Liver (tissue), 9 donors: Measurements from ENCODE around the gene CDK10. TPM values are rescaled to one million over a fixed set of nuclear protein-coding genes. Genes with fewer than 3 reads are reported as not detected.

Experiments used
- DNase-seq: peaks from one replicate; pipeline ENCODE4 v3.0.0-alpha.2; 2017; ENCODE audit warnings: low spot score
- H3K27ac ChIP-seq, 2 donors: one replicate each; pipeline ENCODE4 v1.7.0; 2013; ENCODE audit warnings: inconsistent platforms in 2 of 2, low read length in 2 of 2, control low read depth in 1 of 2, low read depth in 1 of 2, mild to moderate bottlenecking in 1 of 2
- H3K27me3 ChIP-seq, 4 donors: one replicate each; pipeline versions ENCODE4 v1.6.1 to v1.7.0; 2013; ENCODE audit warnings: low read length in 3 of 4, inconsistent platforms in 1 of 4, mild to moderate bottlenecking in 1 of 4, moderate library complexity in 1 of 4; ENCODE audit not compliant: control insufficient read depth in 4 of 4, insufficient read depth in 4 of 4
- H3K36me3 ChIP-seq, 4 donors: one replicate each; pipeline versions ENCODE4 v1.6.1 to v1.7.0; 2013; ENCODE audit warnings: low read length in 3 of 4, mild to moderate bottlenecking in 3 of 4, low read depth in 1 of 4, moderate library complexity in 1 of 4; ENCODE audit not compliant: control insufficient read depth in 4 of 4, insufficient read depth in 3 of 4
- H3K4me1 ChIP-seq, 4 donors: one replicate each; pipeline versions ENCODE4 v1.6.1 to v1.7.0; 2013; ENCODE audit warnings: low read length in 3 of 4, mild to moderate bottlenecking in 3 of 4, moderate library complexity in 1 of 4; ENCODE audit not compliant: control insufficient read depth in 4 of 4, insufficient read depth in 4 of 4
- H3K4me3 ChIP-seq, 3 donors: one replicate each; pipeline versions ENCODE4 v1.6.1 to v1.7.0; 2013; ENCODE audit warnings: low read length in 3 of 3, control low read depth in 1 of 3, low read depth in 1 of 3, mild to moderate bottlenecking in 1 of 3
- H3K9ac ChIP-seq, 2 donors: one replicate each; pipeline ENCODE4 v1.7.0; 2013; ENCODE audit warnings: low read length in 2 of 2, mild to moderate bottlenecking in 2 of 2, moderate library complexity in 2 of 2, control low read depth in 1 of 2, low read depth in 1 of 2
- H3K9me3 ChIP-seq, 4 donors: one replicate each; pipeline versions ENCODE4 v1.6.1 to v1.7.0; 2013; ENCODE audit warnings: low read length in 3 of 4; ENCODE audit not compliant: control insufficient read depth in 4 of 4
- EGR1 ChIP-seq, 2 donors: IDR thresholded peaks; 2 replicates each; pipeline ENCODE4 v1.6.1; 2016 to 2018; ENCODE audit warnings: antibody characterized with exemption in 2 of 2, low read depth in 2 of 2
- FOXA2 ChIP-seq: IDR thresholded peaks from 2 replicates; pipeline ENCODE4 v1.6.1; 2016; ENCODE audit warnings: antibody characterized with exemption
- GABPA ChIP-seq, 2 donors: IDR thresholded peaks in 1 of 2; conservative IDR thresholded peaks in 1 of 2; 2 replicates each; pipeline ENCODE4 v1.6.1; 2016; ENCODE audit warnings: antibody characterized with exemption in 2 of 2, mild to moderate bottlenecking in 1 of 2, moderate library complexity in 1 of 2
- HNF4A ChIP-seq, 2 donors: conservative IDR thresholded peaks; 2 replicates each; pipeline ENCODE4 v1.6.1; 2016; ENCODE audit warnings: antibody characterized with exemption in 2 of 2, mild to moderate bottlenecking in 2 of 2
- HNF4G ChIP-seq: IDR thresholded peaks from 2 replicates; pipeline ENCODE4 v1.6.1; 2016; ENCODE audit warnings: antibody characterized with exemption
- JUND ChIP-seq, 2 donors: IDR thresholded peaks; 2 replicates each; pipeline ENCODE4 v1.6.1; 2016; ENCODE audit warnings: antibody characterized with exemption in 2 of 2
- TAF1 ChIP-seq: conservative IDR thresholded peaks from 2 replicates; pipeline ENCODE4 v1.6.1; 2016; ENCODE audit warnings: antibody characterized with exemption, mild to moderate bottlenecking
- YY1 ChIP-seq: IDR thresholded peaks from 2 replicates; pipeline ENCODE4 v1.6.1; 2016; ENCODE audit warnings: antibody characterized with exemption, mild to moderate bottlenecking
- WGBS: extraction: QIAGEN DNeasy Blood & Tissue Kit; methylation state at CpG from one replicate; pipeline ENCODE4 v1.1.7; 2013; 5-methylcytosine and 5-hydroxymethylcytosine counted together
- polyA plus RNA-seq, 2 donors: library from polyadenylated mRNA; stranded (reverse) in 1 of 2; unstranded in 1 of 2; fragments of 200-250 nt in 1 of 2; fragments of >200 nt in 1 of 2; fragmentation: Nextera tagmentation in 1 of 2; extraction: Ambion mirVana in 1 of 2; gene quantifications; one replicate each; pipeline versions ENCODE4 v1.2.1 to v1.2.3, GENCODE V29; 2013 to 2015
- total RNA-seq, 2 donors: library from RNA; depleted of rRNA; stranded (reverse); fragments of >200 nt; gene quantifications; one replicate each; pipeline ENCODE4 v1.2.3, GENCODE V29; 2014
- TF ChIP-seq, protein P1 (sequence below): fragments of 150-350 bp; IDR thresholded peaks from 2 replicates; pipeline ENCODE4 v1.5.1; 2017; ENCODE audit warnings: improper control_type of control experiment, low read depth, low read length; ENCODE audit not compliant: missing input control
- TF ChIP-seq, protein P2 (sequence below): IDR thresholded peaks from 2 replicates; pipeline ENCODE4 v1.6.1; 2016; ENCODE audit warnings: antibody characterized with exemption
- donor health status: healthy.
- donor health status: healthy.
- donor health status: healthy.
- donor health status: healthy.
- donor health status: healthy.

The CDK10 gene
- total and polyA plus RNA-seq, 4 donors: 25.1 to 81.2 (median 56.0) TPM

DNA sequence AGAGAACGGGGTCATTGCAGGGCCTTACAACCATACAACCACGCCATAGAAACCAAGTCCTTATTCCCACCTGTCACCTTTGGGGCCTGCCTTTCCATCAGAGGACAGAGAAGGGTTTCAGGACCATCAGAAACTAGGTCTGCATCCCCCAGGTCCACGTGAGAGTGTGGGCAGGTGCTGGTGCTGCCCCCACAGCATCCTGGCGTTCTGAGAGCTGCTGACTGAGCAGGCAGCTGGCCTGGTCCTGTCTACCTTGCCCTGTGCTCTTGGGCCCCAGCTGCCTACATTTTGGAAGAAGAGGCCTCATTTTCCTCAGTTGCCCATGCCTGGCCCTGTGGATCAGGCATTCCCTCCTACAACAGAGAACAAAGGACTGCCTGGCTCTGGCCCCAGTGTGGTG lies 56.5 kb downstream of the CDK10 start:
- peaks cover 0 to 2% (median 0%) of the 10 kb centered on the region in 4 donors for H3K4me1 ChIP-seq
- H3K4me3 ChIP-seq: no peak overlapping the region
- TF ChIP-seq HNF4G (no peak), EGR1 (IDR thresholded peaks at IDR 0.05; ENCODE audit: low read depth in 2 of 2) (no peak), JUND (IDR thresholded peaks at IDR 0.05) (no peak), YY1 (no peak), TAF1 (no peak)
- TF ChIP-seq, protein P1, sequence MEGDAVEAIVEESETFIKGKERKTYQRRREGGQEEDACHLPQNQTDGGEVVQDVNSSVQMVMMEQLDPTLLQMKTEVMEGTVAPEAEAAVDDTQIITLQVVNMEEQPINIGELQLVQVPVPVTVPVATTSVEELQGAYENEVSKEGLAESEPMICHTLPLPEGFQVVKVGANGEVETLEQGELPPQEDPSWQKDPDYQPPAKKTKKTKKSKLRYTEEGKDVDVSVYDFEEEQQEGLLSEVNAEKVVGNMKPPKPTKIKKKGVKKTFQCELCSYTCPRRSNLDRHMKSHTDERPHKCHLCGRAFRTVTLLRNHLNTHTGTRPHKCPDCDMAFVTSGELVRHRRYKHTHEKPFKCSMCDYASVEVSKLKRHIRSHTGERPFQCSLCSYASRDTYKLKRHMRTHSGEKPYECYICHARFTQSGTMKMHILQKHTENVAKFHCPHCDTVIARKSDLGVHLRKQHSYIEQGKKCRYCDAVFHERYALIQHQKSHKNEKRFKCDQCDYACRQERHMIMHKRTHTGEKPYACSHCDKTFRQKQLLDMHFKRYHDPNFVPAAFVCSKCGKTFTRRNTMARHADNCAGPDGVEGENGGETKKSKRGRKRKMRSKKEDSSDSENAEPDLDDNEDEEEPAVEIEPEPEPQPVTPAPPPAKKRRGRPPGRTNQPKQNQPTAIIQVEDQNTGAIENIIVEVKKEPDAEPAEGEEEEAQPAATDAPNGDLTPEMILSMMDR: no peak
- H3K36me3 ChIP-seq: peaks cover 17 to 53% (median 31%) of the 10 kb centered on the region in 4 donors
- H3K9me3 ChIP-seq: no peaks in the 10 kb centered on the region
- H3K27ac ChIP-seq: no peak overlapping the region
- no peak for DNase-seq
- H3K9ac ChIP-seq: no peak overlapping the region
- WGBS: 92% methylated on average over 4 of the region's 4 CpGs
- no peaks in the 10 kb centered on the region for H3K27me3 ChIP-seq

DNA sequence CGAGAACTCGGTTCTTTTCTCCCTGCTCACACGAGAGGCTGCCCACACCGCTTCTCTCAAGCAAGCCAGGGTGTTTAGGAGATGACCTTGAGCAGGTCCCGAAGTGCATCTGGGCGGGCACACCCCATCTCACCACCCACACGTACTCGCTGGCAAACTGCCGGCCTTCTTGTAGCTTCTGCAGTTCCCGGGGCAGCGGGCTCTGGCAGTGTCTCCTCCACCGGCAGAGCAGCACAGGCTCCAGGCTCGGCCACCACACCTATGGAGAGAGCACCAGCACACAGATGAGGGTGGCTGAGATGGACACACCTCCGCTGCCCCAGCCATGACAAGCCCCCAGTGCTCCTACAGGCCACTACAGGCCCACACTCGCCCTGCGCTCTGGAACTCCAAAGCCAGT lies 58.3 kb downstream of the CDK10 start:
- no peak overlapping the region for H3K27ac ChIP-seq
- H3K4me3 ChIP-seq: no peak overlapping the region
- H3K9me3 ChIP-seq: no peaks in the 10 kb centered on the region
- no peaks in the 10 kb centered on the region for H3K27me3 ChIP-seq
- no peak overlapping the region for H3K9ac ChIP-seq
- TF ChIP-seq GABPA (IDR thresholded peaks at IDR 0.05 in 1 of 2, conservative IDR thresholded peaks at IDR 0.05 in 1 of 2): no peak
- TF ChIP-seq, protein P1: no peak
- TF ChIP-seq FOXA2: no peak
- TF ChIP-seq HNF4A (conservative IDR thresholded peaks at IDR 0.05): no peak
- TF ChIP-seq YY1: no peak
- no peak for TF ChIP-seq JUND (IDR thresholded peaks at IDR 0.05)
- TF ChIP-seq, protein P2, sequence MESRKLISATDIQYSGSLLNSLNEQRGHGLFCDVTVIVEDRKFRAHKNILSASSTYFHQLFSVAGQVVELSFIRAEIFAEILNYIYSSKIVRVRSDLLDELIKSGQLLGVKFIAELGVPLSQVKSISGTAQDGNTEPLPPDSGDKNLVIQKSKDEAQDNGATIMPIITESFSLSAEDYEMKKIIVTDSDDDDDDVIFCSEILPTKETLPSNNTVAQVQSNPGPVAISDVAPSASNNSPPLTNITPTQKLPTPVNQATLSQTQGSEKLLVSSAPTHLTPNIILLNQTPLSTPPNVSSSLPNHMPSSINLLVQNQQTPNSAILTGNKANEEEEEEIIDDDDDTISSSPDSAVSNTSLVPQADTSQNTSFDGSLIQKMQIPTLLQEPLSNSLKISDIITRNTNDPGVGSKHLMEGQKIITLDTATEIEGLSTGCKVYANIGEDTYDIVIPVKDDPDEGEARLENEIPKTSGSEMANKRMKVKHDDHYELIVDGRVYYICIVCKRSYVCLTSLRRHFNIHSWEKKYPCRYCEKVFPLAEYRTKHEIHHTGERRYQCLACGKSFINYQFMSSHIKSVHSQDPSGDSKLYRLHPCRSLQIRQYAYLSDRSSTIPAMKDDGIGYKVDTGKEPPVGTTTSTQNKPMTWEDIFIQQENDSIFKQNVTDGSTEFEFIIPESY: no peak
- no peak for DNase-seq
- H3K36me3 ChIP-seq: peaks cover 4 to 46% (median 18%) of the 10 kb centered on the region in 4 donors
- WGBS: 96% methylated on average over 16 of the region's 16 CpGs
- H3K4me1 ChIP-seq: no peaks in the 10 kb centered on the region

Other genes starting within 250 kb of the CDK10 start
- gene ANKRD11, start 196.1 kb upstream of the CDK10 start, total RNA-seq: 10 to 100 TPM; 33.0 to 55.1 TPM
- gene ANKRD11, start 196.1 kb upstream of the CDK10 start, polyA plus RNA-seq: 10 to 100 TPM; 16.3 to 22.9 TPM
- 100 to 1,000 TPM in 1 of 2 donors, 10 to 100 TPM in 1; 43.7 to 102 TPM for gene SPG7, start 178.3 kb upstream of the CDK10 start, total RNA-seq
- gene SPG7, start 178.3 kb upstream of the CDK10 start, polyA plus RNA-seq: 10 to 100 TPM; 34.5 to 55.3 TPM
- gene RPL13, start 126.0 kb upstream of the CDK10 start, total RNA-seq: 1,000 to 10,000 TPM; 1,021 to 2,122 TPM
- 1,000 to 10,000 TPM in 1 of 2 donors, 100 to 1,000 TPM in 1; 699 to 2,663 TPM for gene RPL13, start 126.0 kb upstream of the CDK10 start, polyA plus RNA-seq
- under 1 TPM in 1 of 2 donors, not detected in 1; 0.47 TPM for gene CPNE7, start 110.9 kb upstream of the CDK10 start, total RNA-seq
- under 1 TPM; 0.30 to 0.56 TPM for gene CPNE7, start 110.9 kb upstream of the CDK10 start, polyA plus RNA-seq
- gene DPEP1, start 73.0 kb upstream of the CDK10 start, total RNA-seq: under 1 TPM; 0.25 to 0.65 TPM
- gene DPEP1, start 73.0 kb upstream of the CDK10 start, polyA plus RNA-seq: under 1 TPM; 0.14 to 0.83 TPM
- 10 to 100 TPM; 31.7 to 36.7 TPM for gene CHMP1A, start 29.0 kb upstream of the CDK10 start, total RNA-seq
- gene CHMP1A, start 29.0 kb upstream of the CDK10 start, polyA plus RNA-seq: 10 to 100 TPM; 25.7 to 32.9 TPM
- gene SPATA33, start 28.9 kb upstream of the CDK10 start, total RNA-seq: 1 to 10 TPM; 3.3 to 3.6 TPM
- gene SPATA33, start 28.9 kb upstream of the CDK10 start, polyA plus RNA-seq: 1 to 10 TPM; 1.6 to 3.5 TPM
- gene SPATA2L, start 15.0 kb downstream of the CDK10 start, total RNA-seq: 10 to 100 TPM in 1 of 2 donors, 1 to 10 TPM in 1; 5.9 to 11.3 TPM
- gene SPATA2L, start 15.0 kb downstream of the CDK10 start, polyA plus RNA-seq: 1 to 10 TPM; 4.6 to 7.8 TPM
- gene VPS9D1, start 34.2 kb downstream of the CDK10 start, total RNA-seq: 1 to 10 TPM; 3.6 to 4.5 TPM
- 1 to 10 TPM; 3.8 to 7.2 TPM for gene VPS9D1, start 34.2 kb downstream of the CDK10 start, polyA plus RNA-seq
- gene ZNF276, start 34.8 kb downstream of the CDK10 start, total RNA-seq: 10 to 100 TPM; 10.2 to 22.8 TPM
- gene ZNF276, start 34.8 kb downstream of the CDK10 start, polyA plus RNA-seq: 1 to 10 TPM; 4.9 to 7.3 TPM
- gene FANCA, start 130.0 kb downstream of the CDK10 start, total RNA-seq: 10 to 100 TPM in 1 of 2 donors, 1 to 10 TPM in 1; 5.9 to 21.0 TPM
- gene FANCA, start 130.0 kb downstream of the CDK10 start, polyA plus RNA-seq: 1 to 10 TPM; 5.3 to 5.8 TPM
- gene SPIRE2, start 141.8 kb downstream of the CDK10 start, total RNA-seq: 1 to 10 TPM; 3.2 to 7.2 TPM
- gene SPIRE2, start 141.8 kb downstream of the CDK10 start, polyA plus RNA-seq: 1 to 10 TPM; 1.7 to 2.6 TPM
- gene TCF25, start 186.9 kb downstream of the CDK10 start, total RNA-seq: 10 to 100 TPM; 59.6 to 98.8 TPM
- gene TCF25, start 186.9 kb downstream of the CDK10 start, polyA plus RNA-seq: 10 to 100 TPM; 60.8 to 92.7 TPM
- gene MC1R, start 232.2 kb downstream of the CDK10 start, total RNA-seq: 1 to 10 TPM in 1 of 2 donors, under 1 TPM in 1; 0.19 to 3.3 TPM
- under 1 TPM; 0.24 to 0.37 TPM for gene MC1R, start 232.2 kb downstream of the CDK10 start, polyA plus RNA-seq
- under 1 TPM; 0.25 to 0.89 TPM for gene TUBB3, start 236.7 kb downstream of the CDK10 start, total RNA-seq
- gene TUBB3, start 236.7 kb downstream of the CDK10 start, polyA plus RNA-seq: under 1 TPM in 1 of 2 donors, not detected in 1; 0.17 TPM